Muscle layer of duodenum (tissue), 2 donors: ENCODE measurements around the gene ERC2.

Source experiments
- H3K27ac ChIP-seq: one replicate; pipeline ENCODE4 v1.7.0; 2013; ENCODE audit warnings: mild to moderate bottlenecking, low read length
- H3K27me3 ChIP-seq: one replicate; pipeline ENCODE4 v1.7.0; 2013; ENCODE audit warnings: low read depth, mild to moderate bottlenecking, control low read depth, low read length
- H3K36me3 ChIP-seq, 2 donors: one replicate each; pipeline ENCODE4 v1.7.0; 2013; ENCODE audit warnings: low read length in 2 of 2, control low read depth in 1 of 2, mild to moderate bottlenecking in 1 of 2; ENCODE audit not compliant: insufficient read depth in 2 of 2, control insufficient read depth in 1 of 2
- H3K4me1 ChIP-seq, 2 donors: one replicate each; pipeline ENCODE4 v1.7.0; 2013; ENCODE audit warnings: low read length in 2 of 2, mild to moderate bottlenecking in 2 of 2, control low read depth in 1 of 2, moderate library complexity in 1 of 2; ENCODE audit not compliant: insufficient read depth in 2 of 2, control insufficient read depth in 1 of 2
- H3K4me3 ChIP-seq, 2 donors: one replicate each; pipeline ENCODE4 v1.7.0; 2013; ENCODE audit warnings: low read length in 2 of 2, low read depth in 1 of 2, mild to moderate bottlenecking in 1 of 2
- H3K9me3 ChIP-seq, 2 donors: one replicate each; pipeline ENCODE4 v1.7.0; 2013; ENCODE audit warnings: low read length in 2 of 2, control low read depth in 1 of 2, mild to moderate bottlenecking in 1 of 2; ENCODE audit not compliant: control insufficient read depth in 1 of 2
- donor health status: healthy.

ERC2 gene

DNA sequence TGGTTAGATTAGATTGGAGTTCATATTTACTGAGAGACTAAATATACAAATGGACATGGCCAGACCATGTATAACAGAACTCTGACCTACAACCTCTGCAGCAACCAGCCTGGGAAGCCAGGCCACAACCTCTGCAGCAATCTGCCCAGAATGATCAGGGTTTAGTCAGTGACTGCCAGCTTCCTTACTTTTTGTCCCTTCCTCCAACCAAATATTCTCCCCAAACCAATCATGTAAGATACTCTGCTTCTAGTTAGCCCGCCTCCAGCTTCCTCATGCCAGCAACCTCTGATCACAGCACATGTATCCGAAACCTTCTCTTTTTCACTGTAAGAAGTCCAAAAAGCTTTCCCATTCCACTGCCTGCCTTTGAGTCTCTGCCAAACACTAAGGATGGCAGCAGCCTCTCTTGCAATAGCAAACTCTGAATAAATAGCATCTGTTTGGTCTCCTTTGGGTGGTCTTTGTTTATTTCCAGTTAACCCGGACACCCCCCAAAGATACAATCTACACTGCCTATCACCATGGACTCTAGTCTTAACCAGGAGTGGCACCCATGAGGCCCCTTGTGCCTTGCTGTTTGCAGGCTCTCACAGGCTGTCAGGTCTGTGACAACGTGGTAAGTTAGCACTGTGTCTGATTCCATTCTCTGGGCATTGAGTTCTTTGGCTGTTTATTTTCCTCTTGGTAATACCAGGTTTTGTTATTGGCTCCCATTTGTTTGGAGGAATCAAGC lies 102.2 kb downstream of the ERC2 start:
- Histone ChIP-seq H3K36me3 (no peaks in the 10 kb centered on the region), H3K4me3 (no peak overlapping the region), H3K4me1 (no peaks in the 10 kb centered on the region), H3K9me3 (no peaks in the 10 kb centered on the region), H3K27ac (no peak overlapping the region), H3K27me3 (no peaks in the 10 kb centered on the region)

GRCh38 chr3:56364665-56365064 lies 103.6 kb downstream of the ERC2 start:
- Histone ChIP-seq H3K4me3 (no peak overlapping the region), H3K36me3 (no peaks in the 10 kb centered on the region), H3K4me1 (no peaks in the 10 kb centered on the region), H3K27ac (no peak overlapping the region), H3K9me3 (no peaks in the 10 kb centered on the region), H3K27me3 (no peaks in the 10 kb centered on the region)

- Histone ChIP-seq H3K4me3 (no peak overlapping the region), H3K27me3 (no peaks in the 10 kb centered on the region), H3K9me3 (no peaks in the 10 kb centered on the region), H3K36me3 (no peaks in the 10 kb centered on the region), H3K4me1 (no peaks in the 10 kb centered on the region), H3K27ac (no peak overlapping the region)
Measured at GRCh38 chr3:56363720-56364119, 104.5 kb downstream of the ERC2 start.

- no peaks in the 10 kb centered on the region for H3K27me3 ChIP-seq
- H3K27ac ChIP-seq = no peak overlapping the region
- H3K9me3 ChIP-seq = no peaks in the 10 kb centered on the region
- no peak overlapping the region for H3K4me3 ChIP-seq
- H3K36me3 ChIP-seq = no peaks in the 10 kb centered on the region
- H3K4me1 ChIP-seq = no peaks in the 10 kb centered on the region
Measured at GRCh38 chr3:56361731-56362130, 106.5 kb downstream of the ERC2 start.

GRCh38 chr3:56357266-56357665 lies 111.0 kb downstream of the ERC2 start:
- no peaks in the 10 kb centered on the region for H3K36me3 ChIP-seq

DNA sequence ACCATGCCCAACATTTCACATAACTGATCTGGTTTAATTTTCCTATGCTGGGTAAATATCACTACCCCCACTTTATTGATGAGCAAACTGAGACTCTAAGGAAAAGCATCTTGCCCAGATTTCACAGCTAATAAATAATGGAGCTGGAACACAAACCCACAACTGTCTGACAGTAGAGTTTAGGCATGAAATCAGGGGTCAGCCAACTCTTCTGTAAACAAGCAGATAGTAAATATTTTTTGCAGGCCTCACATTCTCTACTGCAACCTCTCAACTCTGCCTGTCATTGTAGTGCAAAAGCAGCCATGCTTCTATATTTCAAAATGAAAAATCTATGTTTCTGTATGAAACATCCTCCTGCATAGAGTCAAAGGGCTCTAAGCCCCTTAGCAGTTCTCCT lies 111.5 kb downstream of the ERC2 start:
- H3K9me3 ChIP-seq = no peaks in the 10 kb centered on the region
- H3K27ac ChIP-seq = no peak overlapping the region
- H3K4me1 ChIP-seq = no peaks in the 10 kb centered on the region
- no peaks in the 10 kb centered on the region for H3K27me3 ChIP-seq
- no peak overlapping the region for H3K4me3 ChIP-seq
- no peaks in the 10 kb centered on the region for H3K36me3 ChIP-seq

More at GRCh38 chr3:56357266-56357665, 111.0 kb downstream of the ERC2 start:
- Histone ChIP-seq H3K4me3 (no peak overlapping the region), H3K27me3 (no peaks in the 10 kb centered on the region), H3K4me1 (no peaks in the 10 kb centered on the region), H3K27ac (no peak overlapping the region), H3K9me3 (no peaks in the 10 kb centered on the region)

DNA sequence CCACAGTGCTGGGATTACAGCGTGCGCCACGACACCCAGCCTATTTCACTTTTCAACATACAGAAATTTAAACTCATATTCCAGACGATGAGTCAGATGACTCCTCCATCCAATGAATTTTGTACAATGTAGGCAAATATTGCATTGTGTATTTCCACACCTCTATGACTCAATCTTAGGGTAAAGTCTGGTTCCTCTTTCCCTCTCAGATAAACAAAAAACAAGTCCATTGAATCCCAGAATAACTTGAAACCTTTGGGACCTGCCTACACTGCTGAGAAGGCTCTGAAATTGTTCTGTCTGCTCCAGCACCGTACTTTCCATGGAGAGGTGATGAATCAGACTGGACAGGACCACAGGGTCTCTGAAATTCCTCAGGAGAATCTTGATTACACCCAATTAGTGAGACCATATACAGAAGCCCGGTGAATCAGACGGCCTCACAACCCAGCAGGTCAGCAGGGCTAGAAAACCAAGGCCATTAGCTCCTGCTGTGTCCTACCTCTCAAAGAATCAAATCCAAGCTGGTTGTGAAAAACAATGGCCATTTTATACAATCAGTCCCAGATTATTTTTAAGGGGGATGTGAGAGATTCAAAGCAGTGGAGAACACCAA lies 112.6 kb downstream of the ERC2 start:
- Histone ChIP-seq H3K36me3 (no peaks in the 10 kb centered on the region), H3K9me3 (no peaks in the 10 kb centered on the region), H3K4me3 (no peak overlapping the region), H3K4me1 (no peaks in the 10 kb centered on the region), H3K27me3 (no peaks in the 10 kb centered on the region), H3K27ac (no peak overlapping the region)

DNA sequence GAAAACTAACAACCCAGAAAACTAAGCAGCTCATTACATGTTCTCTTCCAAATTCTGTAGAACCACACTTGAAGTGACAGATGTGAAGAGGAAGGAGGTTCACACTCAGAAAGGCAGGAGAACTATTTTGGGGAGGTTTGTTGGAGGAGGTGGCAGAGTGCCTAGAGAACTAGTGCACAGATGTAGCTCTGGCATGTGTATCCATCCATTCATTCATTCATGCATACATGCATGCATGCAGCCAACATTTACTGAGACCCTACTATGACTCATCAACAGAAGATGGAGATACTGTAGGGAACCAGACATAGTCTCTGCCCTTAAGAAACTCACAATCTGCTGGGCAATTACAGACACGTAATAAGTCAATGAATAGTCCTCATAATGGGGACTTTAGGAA lies 116.7 kb downstream of the ERC2 start:
- no peaks in the 10 kb centered on the region for H3K4me1 ChIP-seq
- no peak overlapping the region for H3K27ac ChIP-seq
- no peak overlapping the region for H3K4me3 ChIP-seq
- no peaks in the 10 kb centered on the region for H3K36me3 ChIP-seq
- H3K9me3 ChIP-seq = no peaks in the 10 kb centered on the region
- H3K27me3 ChIP-seq = no peaks in the 10 kb centered on the region

- Histone ChIP-seq H3K36me3 (no peaks in the 10 kb centered on the region), H3K4me3 (no peak overlapping the region), H3K4me1 (no peaks in the 10 kb centered on the region), H3K27me3 (no peaks in the 10 kb centered on the region), H3K27ac (no peak overlapping the region), H3K9me3 (no peaks in the 10 kb centered on the region)
Measured at GRCh38 chr3:56347219-56347871, 120.9 kb downstream of the ERC2 start.

- H3K27ac ChIP-seq = no peak overlapping the region
- no peaks in the 10 kb centered on the region for H3K36me3 ChIP-seq
- H3K4me3 ChIP-seq = no peak overlapping the region
Measured at GRCh38 chr3:56342475-56342874, 125.8 kb downstream of the ERC2 start.

GRCh38 chr3:56339671-56340070 lies 128.6 kb downstream of the ERC2 start:
- H3K36me3 ChIP-seq = no peaks in the 10 kb centered on the region
- H3K27me3 ChIP-seq = no peaks in the 10 kb centered on the region
- no peak overlapping the region for H3K27ac ChIP-seq
- H3K9me3 ChIP-seq = no peaks in the 10 kb centered on the region
- no peaks in the 10 kb centered on the region for H3K4me1 ChIP-seq
- no peak overlapping the region for H3K4me3 ChIP-seq

More at GRCh38 chr3:56342475-56342874, 125.8 kb downstream of the ERC2 start:
- H3K27me3 ChIP-seq = no peaks in the 10 kb centered on the region
- no peaks in the 10 kb centered on the region for H3K4me1 ChIP-seq
- no peaks in the 10 kb centered on the region for H3K9me3 ChIP-seq
